H1 (cell line): ENCODE results near the gene CDK3. TPM values are rescaled to one million over a fixed set of nuclear protein-coding genes. Genes with fewer than 3 reads are reported as not detected.

Source experiments
- CTCF ChIA-PET: fragments of 300-600 bp; sonication (Branson Sonifier 250); formaldehyde crosslinking; loops from one replicate; lab custom pipeline; 2021; ENCODE audit not compliant: partially characterized antibody; lab: Charles Lee
- POLR2A ChIA-PET: fragments of 300-600 bp; sonication (Branson Sonifier 250); formaldehyde crosslinking; loops from one replicate; lab custom pipeline; 2021; ENCODE audit warnings: inconsistent platforms; ENCODE audit not compliant: partially characterized antibody; lab: Charles Lee
- DNase-seq, 2 experiments: peaks; one replicate each; pipeline versions ENCODE4 v3.0.0 to v3.0.0-alpha.2; 2010 to 2022; ENCODE audit warnings: low spot score in 2 of 2, low read depth in 1 of 2, mixed read lengths in 1 of 2
- FAIRE-seq: peaks from 2 replicates; lab custom pipeline; 2011; peaks lifted over from hg19 to GRCh38; lab: Jason Lieb, UNC
- H2AFZ ChIP-seq: 2 replicates; pipeline ENCODE4 v1.8.1; 2012; ENCODE audit warnings: low read length, inconsistent platforms
- H2AK5ac ChIP-seq: 2 replicates; pipeline ENCODE4 v1.6.1; 2013; ENCODE audit warnings: low read depth, low read length
- H2BK120ac ChIP-seq: replicated peaks from 2 replicates; pipeline ENCODE3; 2013; ENCODE audit warnings: low read depth, low read length, inconsistent platforms
- H2BK12ac ChIP-seq: 2 replicates; pipeline ENCODE4 v1.6.1; 2013; ENCODE audit warnings: low read depth, low read length
- H2BK15ac ChIP-seq: 2 replicates; pipeline ENCODE4 v1.6.1; 2013; ENCODE audit warnings: low read length
- H2BK20ac ChIP-seq: 2 replicates; pipeline ENCODE4 v1.6.1; 2013; ENCODE audit warnings: low read length
- H2BK5ac ChIP-seq: 2 replicates; pipeline ENCODE4 v1.6.1; 2013; ENCODE audit warnings: low read depth, low read length
- H3K14ac ChIP-seq: 2 replicates; pipeline ENCODE4 v1.6.1; 2013; ENCODE audit warnings: inconsistent platforms; ENCODE audit not compliant: insufficient read length
- H3K18ac ChIP-seq: 2 replicates; pipeline ENCODE4 v1.6.1; 2013; ENCODE audit warnings: low read length; ENCODE audit errors: extremely low read depth
- H3K23ac ChIP-seq: 2 replicates; pipeline ENCODE4 v1.6.1; 2013; ENCODE audit warnings: inconsistent platforms; ENCODE audit not compliant: insufficient read length
- H3K23me2 ChIP-seq: 2 replicates; pipeline ENCODE4 v1.6.1; 2013; ENCODE audit warnings: low read depth, low read length
- H3K27ac ChIP-seq: 2 replicates; pipeline ENCODE4 v1.6.1; 2011; ENCODE audit warnings: low read depth, low read length, inconsistent platforms
- H3K27me3 ChIP-seq, 4 experiments: replicated peaks in 1 of 4; 1 replicate in 1 of 4; 2 replicates in 3 of 4; pipeline versions ENCODE4 v1.6.1 to v1.8.1; 2011 to 2013; ENCODE audit warnings: low read length in 3 of 4, mild to moderate bottlenecking in 3 of 4, inconsistent platforms in 2 of 4, mixed read lengths in 2 of 4, moderate library complexity in 1 of 4; ENCODE audit not compliant: control insufficient read depth in 3 of 4, insufficient read depth in 3 of 4; ENCODE audit errors: extremely low read depth in 1 of 4
- H3K36me3 ChIP-seq, 4 experiments: 2 replicates each; pipeline versions ENCODE4 v1.6.1 to v1.8.1; 2011 to 2013; ENCODE audit warnings: mild to moderate bottlenecking in 4 of 4, low read length in 3 of 4, moderate library complexity in 2 of 4, control low read depth in 1 of 4, inconsistent platforms in 1 of 4; ENCODE audit not compliant: insufficient read depth in 4 of 4, control insufficient read depth in 2 of 4
- H3K4ac ChIP-seq: replicated peaks from 2 replicates; pipeline ENCODE3; 2013; ENCODE audit warnings: low read length, low read depth, mixed read lengths, inconsistent platforms; ENCODE audit not compliant: insufficient read length
- H3K4me1 ChIP-seq, 4 experiments: replicated peaks in 1 of 4; 1 replicate in 1 of 4; 2 replicates in 3 of 4; pipeline versions ENCODE4 v1.6.1 to v1.8.1; 2011 to 2013; ENCODE audit warnings: low read length in 3 of 4, inconsistent platforms in 2 of 4, mixed read lengths in 1 of 4; ENCODE audit not compliant: insufficient read depth in 4 of 4, control insufficient read depth in 3 of 4
- H3K4me2 ChIP-seq, 2 experiments: 2 replicates each; pipeline versions ENCODE4 v1.6.1 to v1.8.1; 2011 to 2013; ENCODE audit warnings: low read depth in 2 of 2, low read length in 2 of 2, control low read depth in 1 of 2, inconsistent platforms in 1 of 2, mild to moderate bottlenecking in 1 of 2; ENCODE audit not compliant: insufficient read depth in 1 of 2
- H3K4me3 ChIP-seq, 4 experiments: fragments of 200-600, 300-600 bp in 1 of 4; sonication (generic), shearing (Covaris generic), sonication (Bioruptor Twin) in 1 of 4; 2 replicates each; pipeline versions ENCODE4 v1.5.1 to v1.8.1; 2011 to 2016; ENCODE audit warnings: low read length in 4 of 4, low read depth in 3 of 4, control low read depth in 2 of 4, inconsistent platforms in 2 of 4, mild to moderate bottlenecking in 2 of 4, mixed read lengths in 1 of 4, moderate library complexity in 1 of 4; ENCODE audit not compliant: insufficient read depth in 2 of 4; ENCODE audit errors: extremely low read depth in 1 of 4
- H3K56ac ChIP-seq: replicated peaks from 2 replicates; pipeline ENCODE3; 2013; ENCODE audit warnings: low read depth, mild to moderate bottlenecking, mixed read lengths, low read length, inconsistent platforms; ENCODE audit not compliant: insufficient read length
- H3K79me1 ChIP-seq: 2 replicates; pipeline ENCODE4 v1.6.1; 2013; ENCODE audit warnings: low read depth, low read length, control low read depth
- H3K79me2 ChIP-seq, 2 experiments: 2 replicates each; pipeline versions ENCODE4 v1.6.1 to v1.8.1; 2012 to 2013; ENCODE audit warnings: low read length in 2 of 2, mild to moderate bottlenecking in 2 of 2, inconsistent platforms in 1 of 2; ENCODE audit not compliant: insufficient read depth in 2 of 2, control insufficient read depth in 1 of 2
- H3K9ac ChIP-seq, 4 experiments: replicated peaks in 1 of 4; 1 replicate in 1 of 4; 2 replicates in 3 of 4; pipeline versions ENCODE4 v1.6.1 to v1.8.1; 2011 to 2013; ENCODE audit warnings: low read depth in 3 of 4, low read length in 3 of 4, control low read depth in 2 of 4, mild to moderate bottlenecking in 2 of 4, moderate library complexity in 2 of 4, inconsistent platforms in 1 of 4; ENCODE audit errors: extremely low read depth in 1 of 4
- H3K9me3 ChIP-seq, 2 experiments: 2 replicates each; pipeline versions ENCODE4 v1.6.1 to v1.8.1; 2012 to 2013; ENCODE audit warnings: mild to moderate bottlenecking in 2 of 2, moderate library complexity in 2 of 2, control low read depth in 1 of 2, inconsistent platforms in 1 of 2, low read depth in 1 of 2, low read length in 1 of 2, mixed read lengths in 1 of 2; ENCODE audit not compliant: insufficient read depth in 2 of 2
- H4K20me1 ChIP-seq, 2 experiments: replicated peaks in 1 of 2; 2 replicates each; pipeline versions ENCODE3 to v1.8.1; 2011 to 2013; ENCODE audit warnings: inconsistent platforms in 2 of 2, low read length in 2 of 2, mild to moderate bottlenecking in 1 of 2; ENCODE audit not compliant: insufficient read depth in 2 of 2, control insufficient read depth in 1 of 2
- H4K5ac ChIP-seq: 2 replicates; pipeline ENCODE4 v1.6.1; 2013; ENCODE audit warnings: low read length, low read depth, mixed read lengths, inconsistent platforms; ENCODE audit not compliant: insufficient read length
- H4K8ac ChIP-seq: 2 replicates; pipeline ENCODE4 v1.8.0; 2013; ENCODE audit warnings: mild to moderate bottlenecking, moderate library complexity, low read length, inconsistent platforms; ENCODE audit not compliant: insufficient read depth; ENCODE audit errors: extremely low read depth
- H4K91ac ChIP-seq: replicated peaks from 2 replicates; pipeline ENCODE3; 2013; ENCODE audit warnings: low read length, mixed read lengths, inconsistent platforms; ENCODE audit not compliant: insufficient read length
- CREB1 ChIP-seq: IDR thresholded peaks from 2 replicates; pipeline ENCODE4 v1.6.1; 2012; ENCODE audit warnings: inconsistent platforms
- WGBS, 2 experiments: shearing (Covaris generic) in 1 of 2; methylation state at CpG; one replicate each; pipeline versions ENCODE4 v1.1.6 to v1.1.7; 2013 to 2015; ENCODE audit warnings: low lambda C conversion rate in 2 of 2, mixed read lengths in 2 of 2, inconsistent platforms in 1 of 2, low coverage in 1 of 2, missing lambda C conversion rate in 1 of 2; ENCODE audit not compliant: insufficient replicate concordance in 2 of 2, insufficient coverage in 1 of 2, insufficient read length in 1 of 2; ENCODE audit errors: extremely low coverage in 1 of 2, missing lambda C conversion rate in 1 of 2; 5-methylcytosine and 5-hydroxymethylcytosine counted together
- polyA plus RNA-seq, 7 experiments: library from polyadenylated mRNA; depleted of rRNA in 3 of 7; stranded (reverse) in 5 of 7; unstranded in 2 of 7; fragments of >200 nt in 5 of 7; fragments of 200-250 nt in 2 of 7; gene quantifications; 1 replicate in 5 of 7; 2 replicates in 1 of 7; 4 replicates in 1 of 7; pipeline versions ENCODE4 v1.2.1 to v1.2.3, GENCODE V29; 2011 to 2013; ENCODE audit warnings: missing spikeins in 2 of 7, mixed read lengths in 2 of 7
- total RNA-seq: library from RNA; stranded (reverse); fragmentation: NEBNext Ultra II Directional; extraction: Animal tissue kit (Norgen Biotek cat#: 25700); gene quantifications from 2 replicates; pipeline ENCODE4 v1.2.1, GENCODE V29; 2021
- TF ChIP-seq, protein P1 (sequence below): IDR thresholded peaks from 2 replicates; pipeline ENCODE4 v1.6.1; 2011; ENCODE audit warnings: low read depth, mild to moderate bottlenecking, low read length; ENCODE audit not compliant: insufficient read depth

CDK3 gene
- total and polyA plus RNA-seq, 2 of the 8 experiments (the other 6 are each of a cell fraction or from before 2014, with no cell fraction given): 10.0 to 14.6 TPM

- H4K20me1 ChIP-seq: no peaks in the 10 kb centered on the region
- DNase-seq: no peak
- TF ChIP-seq, protein P1, sequence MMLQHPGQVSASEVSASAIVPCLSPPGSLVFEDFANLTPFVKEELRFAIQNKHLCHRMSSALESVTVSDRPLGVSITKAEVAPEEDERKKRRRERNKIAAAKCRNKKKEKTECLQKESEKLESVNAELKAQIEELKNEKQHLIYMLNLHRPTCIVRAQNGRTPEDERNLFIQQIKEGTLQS: no peak
- no peak for TF ChIP-seq CREB1
- TF ChIP-seq, all 59 proteins: peak for 0
- Histone ChIP-seq H2AK5ac (no peak overlapping the region), H2BK12ac (no peak overlapping the region), H3K56ac (no peak overlapping the region), H2BK120ac (no peak overlapping the region), H2BK15ac (no peak overlapping the region), H3K4me1 (peaks cover 0 to 2% (median 0%) of the 10 kb centered on the region in 4 experiments; a peak in 1 of 7 replicates), H2AFZ (no peak overlapping the region), H3K23ac (no peak overlapping the region), H2BK20ac (no peak overlapping the region), H3K27ac (no peak overlapping the region), H3K79me2 (no peaks in the 10 kb centered on the region), H3K4me3 (no peak overlapping the region), H4K5ac (no peak overlapping the region), H3K36me3 (peaks cover 17 to 69% (median 44%) of the 10 kb centered on the region in 4 experiments), H3K14ac (no peak overlapping the region), H2BK5ac (no peak overlapping the region), H3K27me3 (no peaks in the 10 kb centered on the region), H3K4me2 (no peak overlapping the region), H3K9me3 (no peaks in the 10 kb centered on the region), H4K91ac (no peak overlapping the region), H4K8ac (no peak overlapping the region), H3K9ac (no peak overlapping the region), H3K4ac (no peak overlapping the region), H3K18ac (no peak overlapping the region), H3K23me2 (no peaks in the 10 kb centered on the region), H3K79me1 (no peaks in the 10 kb centered on the region; the same call in 1 of the 2 replicates)
- CTCF ChIA-PET: interaction anchor here (0.5 to 1.7 kb wide), 6 partner anchors 12 to 1029 kb away, joined by 3 to 6 read pairs (median 4); no protein-coding TSS in a partner anchor
- POLR2A ChIA-PET: interaction anchor here (0.7 to 1.6 kb wide), 3 partner anchors 8 to 112 kb away, joined by 3 to 5 read pairs (median 5); no protein-coding TSS in a partner anchor
- no peak for FAIRE-seq
- 91% methylated on average over 15 of the region's 15 CpGs; no CpG with 5 or more reads in 1 of the 2 experiments for WGBS, 2 experiments
These were observed 49.3 kb downstream of the CDK3 start for GRCh38 chr17:76049836-76050537.
